ENCODE measurements around the gene GDAP2. TPM values are rescaled to one million over a fixed set of nuclear protein-coding genes. Genes with fewer than 3 reads are reported as not detected.
"Not testable (repeated sequence)": the region's sequence is repeated elsewhere in the genome, so short reads cannot be mapped to it uniquely, and the experiment has no call there.

Gene GDAP2, protein sequence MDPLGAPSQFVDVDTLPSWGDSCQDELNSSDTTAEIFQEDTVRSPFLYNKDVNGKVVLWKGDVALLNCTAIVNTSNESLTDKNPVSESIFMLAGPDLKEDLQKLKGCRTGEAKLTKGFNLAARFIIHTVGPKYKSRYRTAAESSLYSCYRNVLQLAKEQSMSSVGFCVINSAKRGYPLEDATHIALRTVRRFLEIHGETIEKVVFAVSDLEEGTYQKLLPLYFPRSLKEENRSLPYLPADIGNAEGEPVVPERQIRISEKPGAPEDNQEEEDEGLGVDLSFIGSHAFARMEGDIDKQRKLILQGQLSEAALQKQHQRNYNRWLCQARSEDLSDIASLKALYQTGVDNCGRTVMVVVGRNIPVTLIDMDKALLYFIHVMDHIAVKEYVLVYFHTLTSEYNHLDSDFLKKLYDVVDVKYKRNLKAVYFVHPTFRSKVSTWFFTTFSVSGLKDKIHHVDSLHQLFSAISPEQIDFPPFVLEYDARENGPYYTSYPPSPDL
- 29.2 TPM for total RNA-seq

DNA sequence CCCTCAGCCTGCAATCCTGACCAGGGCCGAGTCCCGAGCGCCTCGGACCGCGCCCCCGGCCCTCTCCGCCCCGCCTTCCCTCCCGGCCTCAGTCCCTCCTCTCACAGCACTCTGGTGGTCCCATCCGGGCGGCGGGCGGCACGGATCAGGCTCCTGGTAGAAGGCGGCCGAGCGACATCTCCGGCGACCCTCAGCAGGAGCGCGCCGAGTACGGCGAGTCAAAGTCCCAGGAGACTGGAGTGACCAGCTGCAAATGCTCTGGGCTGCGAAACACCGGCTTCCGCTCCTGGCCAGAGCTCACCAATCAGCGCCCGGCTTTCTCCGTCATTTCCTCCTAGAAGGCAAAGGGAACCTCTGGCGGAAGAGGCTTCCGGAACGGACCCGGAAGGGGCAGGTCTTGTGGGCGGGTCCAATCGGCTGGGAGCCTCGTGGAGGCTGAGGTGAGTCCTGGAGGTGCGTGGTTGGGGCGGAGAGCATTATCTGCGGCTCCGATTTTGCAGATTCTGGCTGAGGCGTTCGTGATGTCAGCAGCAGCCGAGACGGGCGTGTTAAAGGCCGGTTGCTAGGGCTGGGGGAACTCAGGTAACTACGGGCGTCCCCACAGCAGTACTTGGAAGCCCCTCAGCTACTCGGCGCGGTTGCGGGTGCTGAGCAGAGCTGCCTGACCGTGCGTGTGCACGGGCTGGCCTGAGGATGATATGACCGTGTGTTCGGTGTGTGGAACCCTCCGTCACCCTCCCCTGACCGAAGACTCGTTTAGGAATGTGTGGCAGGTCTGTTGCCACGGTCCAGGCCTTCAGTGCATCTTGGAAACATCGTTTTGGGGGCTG, at the start of gene GDAP2, which contains the start of gene WDR3:
GDAP2 (minus strand) TSS at position 279 of the 830 bp plus-strand sequence. CDS start 9,264 bp downstream, outside the sequence.
WDR3 (plus strand) TSS at position 397 of the 830 bp plus-strand sequence. CDS start 3,581 bp downstream, outside the sequence.
- ATAC-seq = peak; percentile 100
- peak; percentile 97 for DNase-seq (ENCODE audit: low spot score)
- intact Hi-C loops (cut with DNase I) = no loop called here

DNA sequence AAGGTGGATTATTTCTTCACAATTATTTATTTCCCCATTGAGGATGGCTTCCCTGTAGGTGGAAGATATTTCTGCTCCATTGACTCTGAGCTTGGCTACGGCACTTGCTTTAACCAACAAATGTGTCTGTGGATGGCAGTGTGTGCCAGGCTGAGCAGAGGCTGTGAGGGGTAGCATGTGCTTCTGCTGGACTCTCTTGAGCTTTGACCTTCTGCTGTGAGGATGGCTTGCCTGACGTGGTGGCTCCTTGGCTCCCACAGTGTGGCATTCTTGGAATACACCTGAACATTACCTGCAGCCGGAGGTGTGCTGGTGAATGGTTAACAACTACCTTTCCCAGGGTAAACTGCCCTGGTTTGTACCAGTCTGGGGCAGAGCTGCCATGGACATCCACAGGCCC, 47.0 kb upstream of the GDAP2 start:
- DNase-seq (ENCODE audit: low spot score) (no peak), ATAC-seq (no peak)
- intact Hi-C loops (cut with DNase I) = no loop called here

DNA sequence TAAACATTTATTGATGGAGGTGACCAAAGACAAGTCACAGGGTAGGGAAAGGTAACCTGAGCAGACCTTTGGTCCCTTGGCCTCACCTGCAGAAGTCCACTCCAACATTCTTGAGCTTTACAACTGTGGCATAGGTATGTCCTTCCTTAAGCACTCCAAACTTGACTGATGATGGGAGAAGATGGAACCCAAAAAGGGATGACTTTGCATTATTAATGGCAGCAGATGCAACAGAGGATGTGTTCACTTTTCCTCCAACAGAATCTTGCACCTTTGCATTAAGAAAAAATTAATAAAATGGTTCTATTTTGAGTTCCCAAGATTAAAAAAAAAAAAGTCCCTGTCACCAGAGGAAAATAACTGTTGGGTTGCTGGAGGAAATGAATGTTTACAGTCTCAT, 42.4 kb upstream of the GDAP2 start:
- DNase-seq (ENCODE audit: low spot score) = no peak
- intact Hi-C loops (cut with DNase I) = no loop called here
- ATAC-seq = no peak

DNA sequence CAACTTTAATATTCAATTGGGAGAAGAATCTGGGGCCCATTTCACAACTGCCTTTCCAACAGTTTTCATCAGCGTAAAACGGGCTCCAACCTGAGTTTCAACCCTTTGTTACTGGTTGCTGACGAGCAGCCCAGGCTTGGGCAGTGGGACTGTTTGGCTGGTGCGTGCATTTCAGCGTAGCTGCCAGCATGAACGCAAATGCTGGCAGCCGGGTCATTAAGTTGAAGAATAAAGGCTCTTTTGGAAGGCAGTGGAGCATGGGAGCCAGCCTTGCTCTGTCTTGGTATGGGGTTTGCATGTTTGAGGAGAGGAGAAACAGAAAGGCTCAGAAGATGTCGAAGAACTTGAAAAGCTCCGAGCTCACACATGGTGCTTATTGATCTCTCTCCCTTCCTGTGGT, 40.8 kb upstream of the GDAP2 start:
- no peak for ATAC-seq
- intact Hi-C loops (cut with DNase I) = no loop called here
- no peak for DNase-seq (ENCODE audit: low spot score)

DNA sequence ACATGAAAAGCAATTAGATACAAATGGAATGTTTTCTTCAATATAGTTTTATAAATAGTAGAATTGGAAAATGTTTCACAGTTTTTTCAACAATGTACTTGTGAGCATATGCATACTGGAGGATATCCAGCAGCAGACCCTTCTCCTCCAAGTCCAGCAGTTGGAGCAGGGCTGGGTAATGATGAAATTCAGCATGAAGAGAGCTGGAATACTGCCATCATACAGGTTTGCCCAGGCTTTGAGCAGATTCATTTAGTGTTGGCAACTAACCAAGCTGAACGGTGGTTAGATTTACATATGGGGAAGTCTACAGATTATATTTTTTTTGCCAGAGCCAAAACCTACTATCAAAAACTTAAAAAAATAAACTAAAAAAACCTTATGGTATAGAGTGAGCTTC, 38.5 kb upstream of the GDAP2 start:
- intact Hi-C loops (cut with DNase I) = no loop called here
- ATAC-seq (no peak), DNase-seq (ENCODE audit: low spot score) (no peak)

DNA sequence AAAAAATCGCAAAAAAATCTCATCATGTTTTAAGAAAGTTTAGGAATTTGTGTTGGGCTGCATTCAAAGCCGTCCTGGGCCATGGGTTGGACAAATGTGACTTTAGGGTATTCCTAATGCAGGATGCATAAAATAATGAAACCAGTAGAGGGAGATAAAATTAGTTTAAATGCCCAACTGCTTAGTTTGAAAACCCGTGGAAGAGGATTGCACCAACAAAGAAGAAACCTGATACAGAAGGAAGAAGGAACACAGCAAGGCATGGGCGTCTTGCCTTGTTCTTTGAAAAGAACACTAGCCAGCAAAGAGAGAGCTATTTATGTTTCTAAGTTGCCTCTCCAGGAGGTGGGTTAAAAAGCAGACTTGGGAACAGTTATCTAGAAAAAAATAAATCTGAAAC, 38.1 kb upstream of the GDAP2 start:
- no peak for DNase-seq (ENCODE audit: low spot score)
- intact Hi-C loops (cut with DNase I) = no loop called here
- ATAC-seq = peak; percentile 48

DNA sequence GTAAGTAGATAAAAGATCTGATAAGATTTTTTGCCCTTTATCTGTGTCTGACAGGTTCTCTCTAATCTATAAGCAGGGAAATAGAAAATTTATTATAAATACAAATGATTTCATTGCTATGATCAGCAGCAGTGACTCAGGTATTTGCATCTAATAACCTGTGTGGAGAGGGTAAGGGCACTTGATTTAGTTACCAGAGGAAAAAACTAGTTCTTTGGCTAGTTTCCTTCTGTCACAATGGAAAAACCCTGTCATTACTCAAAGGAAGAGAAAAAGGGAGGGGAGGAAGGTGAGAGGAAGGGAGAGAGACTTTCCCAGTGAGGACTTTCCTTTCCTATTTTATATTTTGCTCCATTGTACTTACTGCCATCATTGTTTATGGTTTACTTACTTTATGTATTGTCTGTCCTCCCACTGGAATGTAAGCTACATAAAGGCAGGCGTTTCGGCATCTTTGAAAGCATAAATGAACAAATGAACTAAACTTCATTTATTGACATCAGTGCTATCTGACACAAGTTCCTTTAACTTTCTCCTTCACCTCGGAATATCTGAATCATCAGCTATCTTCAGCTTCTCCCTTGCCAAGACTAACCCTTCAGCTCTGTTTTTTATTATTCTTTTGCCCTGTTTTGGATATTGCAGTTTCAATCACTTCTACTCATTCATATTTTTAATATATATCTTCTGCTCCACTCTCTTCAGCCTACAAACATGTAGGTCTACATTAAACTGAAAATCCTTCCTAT, 35.0 kb upstream of the GDAP2 start:
- ATAC-seq (no peak), DNase-seq (ENCODE audit: low spot score) (no peak)
- intact Hi-C loops (cut with DNase I) = no loop called here

DNA sequence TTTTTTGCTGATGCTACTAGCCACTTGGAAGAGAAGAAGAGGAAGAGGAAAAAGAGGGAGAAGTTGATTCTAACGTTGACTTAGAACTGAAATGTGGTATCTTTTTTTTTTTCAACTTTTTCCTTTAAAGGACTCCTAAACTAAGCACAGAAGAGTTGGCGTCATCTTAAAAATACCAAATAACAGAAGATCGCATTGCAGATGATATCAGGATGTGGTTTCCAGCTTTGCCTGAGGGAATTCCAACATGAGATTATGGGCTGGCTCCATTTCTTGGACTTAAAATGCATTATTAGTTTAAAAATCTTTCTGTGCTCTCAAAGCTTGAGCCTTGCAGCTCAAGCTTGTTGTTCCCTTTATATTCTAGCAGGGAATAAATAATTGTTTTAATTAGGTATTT, 29.9 kb upstream of the GDAP2 start:
- ATAC-seq (no peak), DNase-seq (ENCODE audit: low spot score) (no peak)
- intact Hi-C loops (cut with DNase I) = no loop called here

DNA sequence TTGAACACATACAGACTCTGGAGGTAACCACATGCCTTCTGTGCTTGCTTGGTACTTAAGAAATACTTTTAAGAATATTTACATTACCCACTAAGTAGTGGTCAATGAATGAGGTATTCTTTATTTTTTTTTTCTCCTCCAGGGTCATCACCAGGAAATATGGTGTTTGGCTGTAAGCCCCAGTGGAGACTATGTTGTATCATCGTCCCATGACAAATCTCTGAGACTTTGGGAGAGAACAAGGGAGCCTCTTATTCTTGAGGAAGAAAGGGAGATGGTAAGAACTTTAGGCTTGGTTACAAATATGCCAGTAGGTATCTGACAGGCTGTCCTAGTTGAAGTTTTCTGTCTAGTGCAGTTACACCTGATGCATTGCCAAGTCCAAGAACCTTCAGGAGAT, 23.0 kb upstream of the GDAP2 start:
- ATAC-seq (no peak), DNase-seq (ENCODE audit: low spot score) (no peak)
- intact Hi-C loops (cut with DNase I) = no loop called here

DNA sequence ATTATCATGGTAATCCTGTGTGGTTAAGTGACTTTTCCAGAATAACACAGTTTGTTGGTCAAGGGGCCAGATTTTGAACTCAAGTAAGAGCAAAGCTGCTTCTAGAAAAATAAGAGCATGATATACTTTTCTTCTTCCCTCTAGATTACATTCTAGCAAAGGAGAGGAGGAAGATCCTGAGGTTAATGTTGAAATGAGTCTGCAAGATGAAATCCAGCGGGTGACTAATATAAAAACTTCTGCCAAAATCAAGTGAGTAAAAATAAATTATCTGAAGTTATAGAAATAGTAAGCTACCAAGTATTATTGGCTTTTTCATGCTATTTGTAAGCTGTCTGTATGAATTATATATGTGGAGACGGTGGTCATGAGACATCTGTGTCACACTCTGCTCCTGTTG, 12.9 kb upstream of the GDAP2 start:
- intact Hi-C loops (cut with DNase I) = no loop called here
- no peak for ATAC-seq
- no peak for DNase-seq (ENCODE audit: low spot score)

DNA sequence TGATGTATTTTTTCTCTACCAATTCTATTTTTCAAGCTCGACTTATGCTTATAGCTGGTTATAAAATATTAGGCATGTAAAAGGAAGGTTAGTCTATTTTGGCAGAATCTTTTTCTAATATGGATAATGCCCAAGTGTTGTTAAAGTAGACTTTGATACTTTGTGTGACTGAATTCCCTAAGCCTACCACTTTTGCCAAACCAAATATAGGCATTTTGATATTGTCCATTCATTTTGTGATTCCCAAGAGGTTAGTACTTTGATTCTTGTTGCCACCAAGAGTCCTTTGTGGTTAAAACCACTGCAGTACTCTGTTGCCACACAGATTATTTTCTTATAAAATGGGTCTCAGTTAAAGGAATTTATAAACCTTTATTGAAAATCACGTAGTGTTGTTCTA, 4.3 kb upstream of the GDAP2 start:
- DNase-seq (ENCODE audit: low spot score) (no peak), ATAC-seq (no peak)
- intact Hi-C loops (cut with DNase I) = no loop called here

DNA sequence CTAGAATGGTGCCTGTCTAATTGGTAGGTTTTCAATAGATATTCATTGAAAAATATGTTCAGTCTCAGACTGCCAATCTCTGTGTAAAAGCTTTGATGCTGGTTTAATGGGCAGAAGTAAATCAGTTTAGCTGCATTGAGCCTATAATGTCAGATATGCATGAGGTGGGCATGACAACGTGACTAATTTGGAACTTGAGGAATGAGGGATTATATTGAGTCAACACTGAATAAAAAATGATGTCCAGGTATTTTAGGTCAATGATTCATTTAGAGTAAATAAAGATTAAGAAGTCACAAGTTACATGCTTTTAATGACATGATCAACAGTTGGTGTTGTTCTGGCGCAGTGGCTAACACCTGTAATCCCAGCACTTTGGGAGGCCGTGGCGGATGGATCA, 3.2 kb upstream of the GDAP2 start:
- ATAC-seq = no peak
- intact Hi-C loops (cut with DNase I) = no loop called here
- no peak for DNase-seq (ENCODE audit: low spot score)

DNA sequence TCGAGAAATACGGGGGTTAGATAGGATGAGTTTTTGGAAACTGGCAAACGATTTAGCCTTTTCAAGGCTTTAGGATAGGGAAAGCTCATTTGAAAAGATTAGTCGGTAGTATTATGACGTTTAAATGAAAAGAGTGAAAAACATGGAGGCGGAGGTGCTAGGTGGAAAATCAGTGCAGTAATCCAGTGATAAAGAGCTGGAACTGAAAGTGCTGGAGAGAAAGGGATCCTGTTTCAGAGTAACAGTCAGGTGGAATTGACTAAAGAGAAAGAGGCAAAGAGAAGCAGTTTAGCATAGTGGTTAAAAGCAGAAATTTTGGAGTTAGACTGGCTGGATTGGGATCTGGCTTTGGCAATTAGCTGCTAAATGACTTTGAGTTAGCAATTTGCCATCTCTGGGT, 1.1 kb upstream of the GDAP2 start:
- intact Hi-C loops (cut with DNase I) = no loop called here
- no peak for DNase-seq (ENCODE audit: low spot score)
- no peak for ATAC-seq

DNA sequence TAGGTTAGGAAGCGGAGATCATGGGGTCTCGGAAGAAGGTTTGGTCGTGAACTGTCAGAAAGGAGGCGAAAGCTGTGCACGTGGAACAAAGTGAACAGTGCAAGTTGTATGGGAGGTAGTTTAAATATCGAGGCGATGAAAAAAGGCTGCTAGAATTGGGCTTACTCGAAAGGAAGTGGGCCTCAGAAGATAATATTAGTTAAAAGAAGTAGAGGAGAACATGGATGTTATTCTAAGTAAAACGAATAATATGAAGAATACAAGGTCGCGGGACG, 689 bp upstream of the GDAP2 start:
- intact Hi-C loops (cut with DNase I) = no loop called here
- ATAC-seq = no peak
- DNase-seq (ENCODE audit: low spot score) = no peak

DNA sequence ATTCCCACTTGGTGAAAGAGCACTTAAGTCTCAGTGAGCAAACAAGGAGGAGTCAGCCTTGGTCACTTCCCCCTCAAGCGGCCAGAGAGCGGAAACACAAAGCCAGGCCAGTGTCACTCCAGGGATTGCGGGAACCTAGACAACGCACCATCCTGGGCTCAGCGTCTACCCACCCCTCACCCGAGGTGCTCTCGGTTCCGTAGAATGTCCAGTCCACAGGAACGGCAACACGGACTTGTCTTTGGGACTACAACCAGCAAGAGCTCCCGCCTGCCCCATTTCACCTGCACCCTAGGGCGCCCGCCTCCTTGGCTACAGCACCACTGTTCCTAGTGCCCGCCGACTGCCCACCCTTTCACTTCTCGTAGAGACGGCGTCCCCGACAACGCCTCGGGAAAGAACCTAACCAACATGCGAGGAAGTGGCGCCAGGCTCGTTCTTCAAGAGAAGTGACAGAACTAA, 509 bp downstream of the GDAP2 start:
- intact Hi-C loops (cut with DNase I) = no loop called here
- DNase-seq (ENCODE audit: low spot score) (no peak), ATAC-seq (peak; percentile 78)

DNA sequence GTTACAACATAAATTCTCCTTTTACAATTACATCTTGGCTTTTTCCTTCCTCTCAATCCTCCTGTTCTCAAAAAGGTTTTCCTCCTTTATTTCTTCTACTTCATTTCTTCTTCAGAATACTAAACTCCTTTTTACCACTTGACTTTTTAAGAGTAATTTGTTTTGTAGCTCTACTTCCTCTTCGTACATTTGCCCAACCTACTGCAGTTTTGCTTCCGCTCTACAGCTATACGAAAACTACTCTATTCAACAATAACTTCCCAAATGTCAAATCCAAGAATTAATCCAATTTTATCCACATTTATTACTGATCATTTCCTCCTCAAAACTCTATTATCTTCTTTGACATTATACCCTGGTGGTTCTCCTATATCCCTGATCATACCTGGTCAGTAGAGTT, 3.4 kb downstream of the GDAP2 start:
- ATAC-seq = no peak
- intact Hi-C loops (cut with DNase I) = no loop called here
- DNase-seq (ENCODE audit: low spot score) = no peak

DNA sequence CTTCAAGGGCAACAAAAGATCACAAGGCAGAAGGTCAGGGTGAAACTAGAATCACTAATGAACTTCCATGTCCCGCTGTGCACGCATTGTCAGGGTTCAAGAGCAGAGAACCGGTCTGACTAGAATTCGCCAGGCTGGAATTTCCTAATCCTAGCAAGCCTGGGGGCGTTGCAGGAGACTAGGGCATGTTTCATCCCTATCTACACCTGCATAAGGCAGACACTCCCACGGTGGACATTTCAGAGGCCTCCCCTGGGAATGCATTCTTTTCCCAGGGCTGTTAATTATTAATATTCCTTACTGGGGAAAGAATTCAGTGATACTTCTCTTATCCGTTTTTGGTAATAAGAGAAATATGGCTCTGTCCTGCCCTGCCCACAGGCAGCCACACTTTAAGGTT, 6.7 kb downstream of the GDAP2 start:
- intact Hi-C loops (cut with DNase I); ATAC-seq; DNase-seq (ENCODE audit: low spot score): not testable (repeated sequence)

DNA sequence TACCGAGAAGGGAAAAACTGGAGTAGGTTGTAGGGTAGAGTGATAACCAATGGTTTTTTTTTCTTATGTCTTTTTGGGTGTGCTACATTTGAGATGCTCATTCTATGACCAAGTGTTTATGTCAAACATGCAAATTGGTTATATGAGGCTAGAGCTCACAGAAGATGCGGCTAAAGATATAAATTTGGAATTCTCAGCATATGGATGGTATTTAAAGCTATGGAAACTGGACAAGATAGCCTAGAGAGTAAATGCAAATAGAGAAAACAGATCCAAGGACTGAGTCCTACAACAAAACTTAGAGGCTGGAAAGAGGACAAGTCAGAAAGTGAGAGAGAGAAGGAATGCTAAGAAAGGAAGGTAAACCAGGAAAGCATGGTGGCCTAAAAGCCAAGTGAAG, 7.4 kb downstream of the GDAP2 start:
- ATAC-seq (no peak), DNase-seq (ENCODE audit: low spot score) (no peak)
- intact Hi-C loops (cut with DNase I) = no loop called here

DNA sequence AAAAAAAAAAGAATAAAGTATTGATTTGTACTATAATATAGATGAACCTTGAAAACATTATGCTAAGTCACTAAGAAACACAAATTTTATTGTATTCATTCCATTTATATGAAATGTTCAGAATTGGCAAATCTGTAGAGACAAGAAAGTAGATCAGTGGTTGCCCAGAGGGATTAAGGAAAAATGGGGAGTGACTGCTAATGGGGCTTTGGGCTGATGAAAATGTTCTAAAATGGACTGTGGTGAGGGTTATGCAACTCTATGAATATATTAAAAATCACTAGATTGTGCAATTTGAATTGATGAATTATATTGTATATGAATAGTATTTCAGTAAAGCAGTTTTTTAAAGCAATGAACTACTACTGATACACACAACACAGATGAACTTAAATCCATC, 10.0 kb downstream of the GDAP2 start:
- DNase-seq (ENCODE audit: low spot score) (no peak), ATAC-seq (no peak)
- intact Hi-C loops (cut with DNase I) = no loop called here

DNA sequence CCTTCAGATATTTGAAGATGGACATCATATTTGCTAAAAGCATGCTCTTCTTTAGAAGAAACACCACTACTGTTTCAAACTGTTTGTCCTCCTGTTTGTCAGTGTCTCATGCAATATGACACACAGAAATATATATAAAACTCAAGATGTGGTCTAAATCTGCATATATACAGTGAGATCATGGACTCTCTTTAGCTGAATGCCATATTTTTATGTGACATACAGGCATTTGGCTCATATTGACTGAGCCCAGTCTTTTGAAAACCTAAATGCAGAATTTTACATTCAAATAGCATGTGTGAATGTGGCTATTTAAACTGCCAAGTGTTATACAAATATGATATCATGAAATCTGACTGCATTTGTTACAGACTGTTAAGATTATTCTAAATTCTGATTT, 18.4 kb downstream of the GDAP2 start:
- ATAC-seq (no peak), DNase-seq (ENCODE audit: low spot score) (no peak)
- intact Hi-C loops (cut with DNase I) = no loop called here
